Iris pigment epithelial cell (primary cell): Measurements from ENCODE around the gene SPTA1.
A peak's percentile ranks its signal among the peaks of the same experiment; 100 is the strongest.
"Not testable (repeated sequence)": the region's sequence is repeated elsewhere in the genome, so short reads cannot be mapped to it uniquely, and the experiment has no call there.

Experiments used
- DNase-seq: peaks from one replicate; pipeline ENCODE4 v3.0.0-alpha.2; 2011; ENCODE audit warnings: low read depth

The SPTA1 gene

DNA sequence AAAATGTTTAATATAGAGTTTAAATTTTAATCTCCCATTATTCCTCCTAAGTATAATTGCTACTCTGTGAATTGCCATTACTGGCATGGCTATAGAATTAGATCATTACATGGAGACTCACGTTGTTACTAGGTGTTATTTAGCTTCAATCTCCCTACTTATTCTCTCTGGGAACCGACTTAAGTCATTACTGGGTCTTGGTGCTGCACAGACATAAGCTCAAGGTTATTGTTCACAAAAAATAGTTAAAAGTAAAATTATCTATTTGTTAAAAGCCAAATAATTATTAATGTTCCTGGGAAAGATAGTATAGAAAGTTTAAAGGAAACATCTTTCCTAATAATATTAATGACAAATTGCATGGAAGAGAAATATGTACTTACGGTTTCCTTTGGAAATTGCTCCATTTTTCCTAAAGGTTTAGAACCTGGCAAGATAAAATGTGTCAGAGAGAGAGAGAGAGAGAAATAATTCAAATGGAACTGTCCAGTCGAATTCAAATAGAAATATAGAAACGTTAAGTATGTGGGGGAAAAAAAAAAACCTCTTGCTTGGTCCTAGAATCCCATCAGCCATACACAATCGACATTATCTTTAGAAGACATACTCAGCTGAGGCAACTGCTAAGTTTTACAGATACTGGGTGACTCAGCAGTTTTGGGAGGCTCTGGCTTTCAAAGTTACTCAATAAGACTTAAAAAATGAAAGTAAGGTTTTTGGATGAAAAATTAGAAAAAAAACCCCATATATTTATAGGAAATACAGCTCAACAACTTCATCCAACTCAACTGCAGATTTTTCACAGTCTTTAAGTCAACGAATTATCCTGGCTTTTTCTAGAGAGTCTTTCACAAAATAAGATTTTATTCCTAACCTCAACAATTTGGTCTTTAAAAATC lies at the start of gene SPTA1:
TSS of gene SPTA1 (minus strand) at position 605 of the 899 bp plus-strand sequence. CDS start at position 407, 198 bp downstream.
- peak; percentile 6 for DNase-seq

DNA sequence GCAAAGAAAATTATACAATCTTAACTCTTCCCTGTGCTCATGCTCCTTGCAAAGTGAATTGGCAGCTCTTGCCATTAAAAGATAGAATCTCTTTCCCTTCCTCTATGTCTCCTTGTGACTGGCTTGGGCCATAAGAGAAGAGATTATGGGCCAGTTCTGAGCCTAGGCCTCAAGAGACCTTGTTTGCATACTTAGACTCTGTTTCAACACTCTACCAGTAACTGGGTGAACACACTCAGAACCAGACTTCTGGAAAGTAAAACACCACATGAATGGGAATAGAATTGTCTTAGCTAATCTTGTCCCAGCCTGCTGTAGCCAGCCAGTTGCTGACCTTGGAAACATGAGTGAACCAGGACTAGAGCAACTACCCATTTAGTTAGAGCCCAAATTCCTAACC lies 49.3 kb upstream of the SPTA1 start:
- DNase-seq, result no peak

GRCh38 chr1:158732524-158732923 lies 46.0 kb upstream of the SPTA1 start:
- no peak for DNase-seq

DNA sequence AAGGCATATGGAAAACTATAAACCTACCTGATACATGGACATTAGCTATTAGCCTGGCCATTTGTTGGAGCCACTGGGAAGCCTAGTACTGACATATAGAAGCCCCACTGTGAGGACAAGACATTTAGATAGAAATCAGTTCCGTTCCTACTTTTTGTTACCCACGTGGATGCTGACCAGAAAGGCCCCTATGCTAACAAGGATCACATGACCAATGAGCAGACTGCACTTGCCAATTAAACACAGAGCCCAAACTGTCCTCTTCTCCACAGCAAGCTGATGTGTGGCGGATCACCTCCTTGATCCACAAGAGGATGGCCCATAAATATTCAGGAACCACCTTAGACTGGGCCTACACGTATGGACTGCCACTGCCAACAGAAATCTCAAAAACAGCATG lies 45.2 kb upstream of the SPTA1 start:
- no peak for DNase-seq

DNA sequence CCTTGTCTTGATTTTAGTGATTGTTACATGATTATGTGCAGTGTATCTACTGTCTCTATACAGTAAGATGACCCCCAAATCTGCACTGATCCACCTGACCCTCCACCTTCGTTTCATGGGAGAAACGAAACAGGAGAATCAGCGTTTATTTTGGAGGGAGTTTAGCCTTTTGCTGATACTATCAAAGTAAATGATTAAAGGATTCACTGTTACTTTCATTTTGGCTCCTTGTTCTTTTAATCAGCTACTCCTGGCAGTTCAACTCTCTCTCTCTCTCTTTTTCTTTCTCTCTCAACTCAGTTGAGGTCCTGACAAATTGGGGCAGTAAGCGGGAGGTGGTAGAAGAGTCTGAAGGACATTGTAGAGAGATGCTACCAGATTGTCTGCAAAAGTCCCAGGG lies 43.9 kb upstream of the SPTA1 start:
- DNase-seq, result no peak

- DNase-seq, result no peak
Observed at GRCh38 chr1:158728510-158729225, 42.2 kb upstream of the SPTA1 start.

- no peak for DNase-seq
Observed at GRCh38 chr1:158724442-158724841, 37.9 kb upstream of the SPTA1 start.

DNA sequence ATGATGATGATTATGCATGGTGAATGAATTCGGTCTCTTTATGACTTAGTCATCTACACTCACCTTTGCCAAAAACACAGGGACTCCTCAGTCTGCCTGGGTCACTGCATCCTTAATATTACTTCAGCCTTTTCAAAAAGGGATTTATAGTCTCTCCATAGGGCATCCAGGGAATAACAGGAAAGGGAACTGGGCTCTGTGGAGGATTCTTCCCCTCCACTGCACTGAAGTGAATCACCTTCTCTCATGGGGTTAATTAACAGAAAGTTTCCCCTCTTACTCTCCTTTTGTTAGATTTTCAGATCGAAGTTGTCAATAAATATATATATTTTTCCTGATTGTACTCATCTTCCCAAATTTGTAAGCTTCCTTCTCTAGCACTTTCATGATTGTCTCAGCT lies 34.1 kb upstream of the SPTA1 start, which contains the start of gene OR6K3:
TSS of gene OR6K3 (minus strand) at position 101 of the 400 bp plus-strand sequence. CDS start 2,605 bp downstream, outside the sequence.
- no peak for DNase-seq

GRCh38 chr1:158719664-158720063 lies 33.1 kb upstream of the SPTA1 start:
- no peak for DNase-seq

DNA sequence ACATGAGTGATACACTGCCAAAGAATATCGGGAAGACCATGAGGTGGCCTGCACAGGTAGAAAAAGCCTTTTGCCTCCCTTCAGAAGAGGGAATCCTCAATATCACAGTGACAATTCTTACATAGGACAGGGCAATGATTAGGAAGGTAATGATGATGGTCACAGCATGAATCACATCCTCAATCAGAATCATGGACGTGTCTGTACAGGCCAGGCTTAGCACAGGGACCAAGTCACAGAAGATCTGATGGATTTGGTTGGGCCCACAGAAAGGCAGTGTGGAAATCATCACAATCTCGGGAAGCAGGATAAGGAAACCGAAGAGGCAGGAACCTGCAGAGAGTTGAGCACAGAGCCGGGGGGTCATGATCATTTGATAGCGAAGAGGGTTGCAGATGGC lies 30.8 kb upstream of the SPTA1 start:
- no peak for DNase-seq

- no peak for DNase-seq
Observed at GRCh38 chr1:158716335-158716734, 29.8 kb upstream of the SPTA1 start.

DNA sequence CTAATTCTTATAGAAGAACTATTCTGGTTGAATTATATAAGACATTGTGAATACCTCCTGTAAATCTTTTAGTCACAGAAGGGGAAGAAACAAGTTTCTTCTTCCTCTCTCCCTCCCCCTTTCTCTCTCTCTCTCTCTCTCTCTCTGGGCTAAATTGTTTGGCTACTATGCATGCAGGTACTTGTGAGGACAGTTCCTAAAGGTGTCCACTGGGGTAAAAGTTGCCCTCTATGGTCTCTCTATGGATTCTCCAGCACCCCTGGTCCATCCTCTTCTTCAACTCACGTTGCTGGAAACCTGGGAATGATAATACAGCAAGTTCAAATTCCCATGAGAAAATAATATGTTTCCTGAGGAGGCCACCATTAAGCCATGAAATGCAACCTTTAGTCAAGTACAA lies 28.2 kb upstream of the SPTA1 start:
- no peak for DNase-seq

DNA sequence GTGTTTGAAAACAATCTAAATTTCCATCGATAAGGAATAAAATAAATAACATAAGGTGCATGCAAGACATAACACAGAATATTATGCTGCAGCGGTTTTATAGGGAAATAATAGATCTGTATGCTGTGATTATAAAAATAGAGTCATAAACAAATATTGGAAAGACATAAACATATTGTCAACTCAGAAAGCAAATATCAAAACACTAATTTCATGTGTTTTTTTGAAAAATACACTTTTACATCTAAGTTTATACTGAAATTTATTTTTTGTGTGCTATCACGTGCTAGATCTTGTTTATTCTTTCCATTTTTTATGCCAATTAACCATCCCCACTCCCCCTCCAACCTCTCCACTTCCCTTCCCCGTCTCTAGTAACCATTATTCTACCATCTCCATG lies 24.6 kb upstream of the SPTA1 start:
- no peak for DNase-seq

GRCh38 chr1:158706096-158706495 lies 19.6 kb upstream of the SPTA1 start:
- no peak for DNase-seq

DNA sequence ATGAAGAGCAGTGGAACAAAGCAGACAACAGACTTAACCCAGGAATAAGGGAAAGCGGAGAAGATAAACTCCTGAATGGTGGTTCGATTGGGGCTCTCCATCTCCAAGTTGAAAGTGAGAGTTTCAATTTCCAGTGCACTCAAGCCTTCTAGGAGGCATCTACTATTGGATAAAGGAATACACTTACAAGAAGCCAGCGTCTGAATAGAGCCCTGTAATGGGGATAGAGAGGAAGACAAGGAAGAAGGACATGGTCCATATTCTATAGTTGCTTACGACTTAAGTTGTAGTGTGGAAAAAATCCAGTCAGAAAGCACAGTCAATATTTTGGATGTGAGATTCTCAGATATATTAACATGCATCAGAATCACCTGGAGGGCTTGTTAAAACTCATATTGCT lies 14.0 kb upstream of the SPTA1 start, which contains the start of gene OR6K2:
TSS of gene OR6K2 (minus strand) at position 101 of the 400 bp plus-strand sequence. CDS start at position 101, 0 bp downstream.
- DNase-seq, result no peak

GRCh38 chr1:158694596-158694995 lies 8.1 kb upstream of the SPTA1 start:
- DNase-seq, result no peak

GRCh38 chr1:158692356-158692755 lies 5.8 kb upstream of the SPTA1 start:
- no peak for DNase-seq

GRCh38 chr1:158691907-158692306 lies 5.4 kb upstream of the SPTA1 start:
- DNase-seq, result no peak

GRCh38 chr1:158691149-158691548 lies 4.6 kb upstream of the SPTA1 start:
- DNase-seq, result not testable (repeated sequence)

DNA sequence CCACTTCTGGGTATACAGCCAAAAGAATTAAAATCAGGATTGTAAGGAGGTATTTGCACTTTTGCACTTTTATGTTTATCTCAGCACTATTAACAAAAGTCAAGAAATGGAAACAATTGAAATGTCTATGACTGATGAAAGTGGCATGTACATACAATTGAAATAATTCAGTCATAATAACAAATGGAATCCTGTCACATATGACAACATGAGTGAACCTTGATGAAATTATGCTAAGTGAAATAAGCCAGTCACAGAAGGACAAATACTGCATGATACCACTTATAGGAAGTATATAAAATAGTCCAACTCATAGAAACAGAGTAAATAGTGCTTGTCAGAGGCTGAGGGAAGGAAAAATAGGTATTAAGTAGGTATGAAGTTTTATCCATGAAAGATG lies 3.4 kb upstream of the SPTA1 start:
- DNase-seq, result no peak

DNA sequence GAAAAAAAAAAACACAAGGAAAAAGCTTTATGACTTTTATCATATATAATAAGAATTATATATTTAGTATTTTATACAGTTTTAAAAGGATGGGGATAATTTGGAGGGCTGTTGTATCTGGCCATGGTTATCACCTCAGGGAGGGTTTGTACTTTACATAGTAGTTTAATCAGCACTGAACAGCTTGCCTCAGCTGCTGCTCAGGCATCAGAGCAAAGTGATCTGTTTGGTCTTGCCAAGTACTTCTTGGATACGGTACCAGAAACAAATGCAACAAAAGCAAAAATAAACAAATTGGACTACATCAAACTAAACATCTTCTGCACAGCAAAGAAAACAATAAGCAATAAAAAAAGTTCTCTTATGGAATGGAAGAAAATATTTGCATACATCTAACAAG lies 2.6 kb upstream of the SPTA1 start:
- DNase-seq, result no peak

GRCh38 chr1:158688343-158688742 lies 1.8 kb upstream of the SPTA1 start:
- not testable (repeated sequence) for DNase-seq

- DNase-seq, result no peak
Observed at GRCh38 chr1:158687037-158687436, 522 bp upstream of the SPTA1 start.
